Left hindlimb (tissue), 1 donor: ENCODE measurements around the gene NCKAP5.
A peak's percentile ranks its signal among the peaks of the same experiment; 100 is the strongest.

Experiments
- DNase-seq: peaks from one replicate; pipeline ENCODE4 v3.0.0-alpha.2; 2018

The NCKAP5 gene

DNA sequence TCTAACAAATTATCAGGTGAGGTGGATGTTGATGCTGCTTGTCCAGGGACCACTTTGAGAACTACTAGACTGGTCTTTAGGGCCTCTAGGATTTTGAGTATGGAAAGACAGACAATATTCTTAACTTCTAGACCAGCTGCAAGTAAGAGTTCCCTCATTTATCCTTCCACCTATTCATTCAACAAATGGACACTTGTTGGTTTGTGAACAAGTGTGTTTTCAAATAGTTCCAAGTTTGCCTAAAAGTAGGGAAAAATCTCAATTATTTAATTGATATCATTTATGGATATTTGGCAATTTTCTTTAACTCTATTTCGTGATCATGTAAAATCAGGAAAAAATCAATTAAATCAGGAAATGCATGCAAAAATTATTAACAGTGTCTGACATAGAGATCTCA, 245.4 kb downstream of the NCKAP5 start:
- DNase-seq = no peak

GRCh38 chr2:133317178-133317577, 251.1 kb downstream of the NCKAP5 start:
- DNase-seq = no peak

DNA sequence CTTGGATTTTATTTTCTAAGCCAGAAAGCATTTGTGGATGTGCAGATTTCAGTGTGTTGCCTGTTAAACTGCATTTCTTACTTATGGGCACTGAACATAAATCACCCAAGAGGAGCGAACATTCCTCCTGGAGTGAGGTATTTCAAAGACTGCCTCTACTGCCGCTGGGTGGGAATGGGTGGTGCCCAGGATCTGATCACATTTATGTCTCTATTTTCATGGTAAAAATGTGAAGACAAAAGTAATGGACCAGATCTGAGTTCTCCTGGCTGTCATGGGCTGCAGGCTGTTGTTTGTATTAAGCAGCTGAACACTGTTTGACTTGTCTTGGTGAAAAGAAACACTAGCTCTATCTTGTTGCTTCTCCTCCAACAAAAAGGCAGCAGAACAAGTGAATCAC, 251.7 kb downstream of the NCKAP5 start:
- no peak for DNase-seq

- DNase-seq = no peak
Observed at GRCh38 chr2:133315280-133315679, 253.0 kb downstream of the NCKAP5 start.

GRCh38 chr2:133314795-133315194, 253.5 kb downstream of the NCKAP5 start:
- DNase-seq = no peak

DNA sequence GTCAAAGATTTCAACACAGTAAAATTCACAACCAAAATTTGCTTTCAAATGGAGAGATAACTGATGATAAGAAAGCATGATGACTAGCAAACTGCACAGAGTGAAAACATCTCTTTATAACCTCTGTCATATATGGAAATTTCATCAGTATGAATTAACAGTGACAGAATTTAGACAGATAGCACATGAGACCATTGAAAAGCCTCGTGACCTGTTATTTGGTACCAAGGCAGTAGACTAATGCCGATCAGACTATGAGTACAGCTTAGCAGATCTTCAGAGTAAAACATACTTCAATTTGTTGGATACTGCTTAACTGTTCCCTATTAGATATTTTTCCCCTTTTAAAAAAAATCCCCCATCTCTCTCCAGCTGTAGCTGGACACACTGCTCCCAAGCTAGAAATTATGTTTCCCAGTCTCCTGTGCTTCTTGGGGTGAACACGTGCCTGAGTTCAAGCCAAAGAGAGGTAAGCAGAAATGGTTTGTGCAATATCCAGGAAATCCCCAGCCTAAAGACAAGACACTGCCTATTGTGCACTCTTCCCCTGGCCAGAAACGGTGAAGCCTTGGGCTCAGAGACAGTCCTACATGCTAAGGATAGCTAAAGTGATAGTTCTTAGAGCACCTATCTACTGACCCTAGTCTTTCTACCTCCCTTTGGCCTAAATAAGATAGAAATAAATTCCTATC, 256.1 kb downstream of the NCKAP5 start:
- DNase-seq = no peak

GRCh38 chr2:133306236-133306635, 262.0 kb downstream of the NCKAP5 start:
- no peak for DNase-seq

DNA sequence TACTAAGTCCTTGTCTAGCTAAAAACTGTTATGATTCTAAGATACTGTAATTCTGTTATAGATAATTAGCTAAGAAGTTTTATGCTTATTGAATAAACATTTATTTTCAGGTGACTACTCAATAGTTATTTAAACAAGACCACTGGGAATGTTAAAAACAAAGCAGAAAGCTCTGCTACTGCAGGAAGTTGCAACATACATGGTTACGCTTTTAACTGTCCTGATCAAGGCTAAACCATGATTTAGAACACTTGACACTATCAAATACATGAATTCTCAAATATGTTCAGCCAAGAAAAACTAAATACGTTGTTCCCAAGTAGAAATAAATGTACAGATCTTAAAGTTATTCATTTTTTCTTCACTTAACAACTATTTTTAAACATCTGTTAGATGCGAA, 263.9 kb downstream of the NCKAP5 start:
- no peak for DNase-seq

- no peak for DNase-seq
Observed at GRCh38 chr2:133303150-133303549, 265.1 kb downstream of the NCKAP5 start.

DNA sequence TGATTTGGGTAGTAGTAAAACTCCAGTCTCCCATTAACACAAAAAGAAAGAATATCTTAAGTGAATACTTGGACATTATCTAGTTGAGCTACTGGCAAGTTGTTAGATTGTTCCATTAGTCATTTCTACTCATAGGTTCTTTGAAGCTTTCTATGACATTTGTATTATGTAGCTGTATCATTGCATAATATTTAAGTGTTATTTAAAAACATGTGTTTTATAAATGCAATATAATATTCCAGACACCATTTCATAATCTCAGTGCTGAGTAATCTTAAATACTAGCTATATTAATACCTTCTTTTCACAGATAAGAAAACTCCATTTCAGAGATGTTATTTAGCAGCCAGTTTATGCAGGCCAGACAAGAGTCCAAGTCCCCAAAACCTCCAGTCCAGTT, 271.9 kb downstream of the NCKAP5 start:
- no peak for DNase-seq

- no peak for DNase-seq
Observed at GRCh38 chr2:133293544-133294353, 274.5 kb downstream of the NCKAP5 start.

GRCh38 chr2:133292259-133292658, 276.0 kb downstream of the NCKAP5 start:
- DNase-seq = no peak

DNA sequence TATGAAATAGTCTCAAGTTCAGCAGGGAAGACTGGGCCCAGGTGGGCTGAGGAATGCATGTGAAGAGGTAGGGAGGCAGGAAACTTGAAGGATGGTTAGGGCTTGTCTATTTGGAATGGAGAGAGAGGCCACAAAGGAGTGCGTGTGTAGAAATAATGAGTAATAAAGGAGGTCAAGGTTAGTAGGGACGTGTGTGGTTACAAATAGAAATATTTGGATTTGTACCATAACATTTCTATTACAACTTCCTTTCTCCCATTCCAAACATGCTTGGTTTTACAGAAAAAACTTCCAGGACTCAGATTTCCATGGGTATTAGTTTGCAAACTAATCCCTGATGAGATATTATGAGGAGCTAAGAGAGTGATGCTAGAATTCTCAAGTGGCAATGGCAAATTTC, 280.6 kb downstream of the NCKAP5 start:
- DNase-seq = no peak

- no peak for DNase-seq
Observed at GRCh38 chr2:133286326-133286922, 281.8 kb downstream of the NCKAP5 start.

DNA sequence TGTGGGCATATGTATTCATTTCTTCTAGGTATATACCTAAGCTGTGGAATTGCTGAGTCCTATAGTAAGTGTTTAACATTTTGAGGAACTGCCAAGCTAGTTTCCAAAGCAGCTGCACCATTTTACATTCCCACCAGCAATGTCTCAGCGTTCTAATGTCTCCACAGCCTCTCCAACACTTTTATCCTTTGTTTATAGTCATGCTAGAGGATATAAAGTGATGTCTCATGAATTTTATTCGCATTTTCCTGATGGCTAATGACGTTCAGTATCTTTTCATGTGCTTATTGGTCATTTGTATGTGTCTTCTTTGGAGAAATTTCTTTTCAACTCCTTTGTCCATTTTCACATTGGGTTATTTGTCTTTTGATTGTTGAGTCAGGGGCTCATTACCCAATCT, 295.2 kb downstream of the NCKAP5 start:
- DNase-seq = no peak

DNA sequence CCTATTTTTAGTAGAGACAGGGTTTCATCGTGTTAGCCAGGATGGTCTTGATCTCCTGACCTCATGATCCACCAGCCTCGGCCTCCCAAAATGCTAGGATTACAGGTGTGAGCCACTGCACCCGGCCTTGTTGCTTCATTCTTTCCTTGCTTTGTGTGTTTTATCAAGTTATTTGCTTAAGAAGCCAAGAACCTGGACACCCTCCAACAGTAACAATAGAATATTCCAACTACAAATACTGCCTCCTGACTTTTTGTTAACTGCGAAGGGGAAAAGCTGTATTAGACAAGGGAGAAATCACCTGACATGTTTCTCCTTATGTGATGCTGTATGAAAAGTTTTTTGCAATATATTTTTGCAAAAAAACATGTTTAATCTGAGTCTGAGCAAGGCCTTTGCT, 297.2 kb downstream of the NCKAP5 start:
- DNase-seq = no peak

GRCh38 chr2:133270550-133270949, 297.7 kb downstream of the NCKAP5 start:
- no peak for DNase-seq

DNA sequence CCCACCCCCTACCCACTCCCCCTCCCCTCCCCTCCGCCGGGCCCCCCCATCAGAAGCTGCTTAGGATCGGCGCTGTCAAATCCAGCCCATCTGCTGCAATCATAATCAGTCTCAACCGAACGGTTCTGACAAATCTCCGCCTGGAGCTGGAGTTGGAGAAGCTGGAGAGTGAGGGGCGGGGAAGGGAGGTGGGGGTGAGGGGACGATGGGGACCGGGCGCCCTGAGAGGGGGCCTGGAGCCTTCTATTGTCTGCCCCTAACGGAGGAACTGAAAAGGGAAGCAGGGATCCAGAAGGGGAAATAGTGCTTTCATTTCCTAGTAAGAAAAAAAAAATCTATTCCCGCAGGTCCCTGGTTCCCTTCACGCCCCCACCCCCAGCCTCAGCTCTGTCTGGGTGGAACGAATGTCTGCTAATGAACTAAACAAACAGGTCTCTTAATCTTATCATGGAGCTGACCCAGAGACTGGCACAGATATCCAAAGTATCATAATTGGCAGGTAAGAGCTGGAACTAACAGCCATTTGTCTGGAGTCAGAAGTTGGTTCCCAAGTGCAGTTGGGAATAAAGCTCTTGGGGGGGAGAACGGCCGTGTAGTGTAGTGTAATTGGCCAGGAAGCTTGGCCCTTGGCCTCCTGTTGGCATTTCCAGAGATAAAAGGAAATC, 301.2 kb downstream of the NCKAP5 start:
- DNase-seq = no peak

- peak; percentile 37 for DNase-seq
Observed at GRCh38 chr2:133266041-133266925, 302.0 kb downstream of the NCKAP5 start.

DNA sequence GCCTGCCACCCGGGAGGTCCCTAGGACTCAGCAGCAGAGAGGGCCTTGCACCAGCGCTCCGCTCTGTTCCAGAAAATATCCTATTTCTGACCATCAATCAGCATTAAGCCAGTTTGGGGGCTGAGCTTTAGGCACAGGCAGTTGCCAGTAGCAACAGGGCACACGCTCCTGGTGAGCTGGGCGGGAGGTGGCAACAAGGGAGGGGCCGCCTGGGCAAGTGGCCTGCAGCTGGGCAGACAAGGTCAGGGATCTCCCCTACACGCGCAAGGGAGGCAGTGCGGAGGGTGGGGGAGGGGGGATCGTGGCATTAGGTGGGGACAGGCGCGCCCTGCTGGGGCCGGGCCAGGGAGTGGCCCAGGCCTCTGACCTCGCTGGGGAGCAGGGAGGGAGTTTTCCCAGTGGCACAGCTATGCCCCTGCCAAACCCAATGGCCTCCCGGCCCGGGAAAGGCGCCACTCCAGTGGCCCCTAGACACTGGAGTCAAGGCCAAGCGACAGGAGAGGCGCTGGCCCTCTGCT, 302.8 kb downstream of the NCKAP5 start:
- peak; percentile 55 for DNase-seq

DNA sequence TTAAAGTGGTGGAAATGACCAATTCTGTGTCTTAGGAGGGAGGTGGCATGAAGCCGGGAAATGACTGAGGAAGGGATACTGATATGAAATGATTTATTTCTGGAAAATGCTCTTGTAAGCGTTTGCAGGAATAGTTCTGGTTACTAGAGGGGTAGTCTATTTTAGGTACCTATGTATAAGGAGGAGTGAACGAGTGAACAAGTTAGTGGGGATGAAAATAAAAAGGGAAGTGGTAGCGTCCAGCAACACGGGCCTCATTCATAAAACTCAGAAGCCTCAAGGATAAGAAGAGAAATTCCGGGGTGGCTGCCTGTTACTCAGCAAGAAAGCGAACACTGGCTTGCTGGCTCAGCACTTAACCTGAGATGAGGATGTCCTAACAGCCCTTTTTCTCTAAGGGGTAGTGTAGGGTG, 303.3 kb downstream of the NCKAP5 start:
- no peak for DNase-seq

DNA sequence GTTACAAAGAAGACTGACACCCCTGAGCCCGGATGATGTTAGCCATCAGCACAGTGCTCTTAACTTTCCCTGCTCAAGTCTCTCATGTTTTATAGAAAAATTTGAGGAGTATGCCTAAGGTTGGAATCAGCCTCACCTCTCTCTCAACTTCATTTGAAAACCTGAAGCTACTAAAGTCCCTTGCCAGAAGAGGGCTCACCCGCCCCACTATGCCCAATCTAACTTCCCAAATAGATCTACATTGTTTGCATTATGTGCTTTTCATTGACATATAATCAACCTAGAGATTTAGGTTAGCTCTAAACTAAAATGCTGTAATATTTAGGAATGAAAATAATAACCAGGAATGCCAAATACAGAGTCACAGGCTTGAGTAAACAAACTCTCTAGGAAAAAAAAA, 305.4 kb downstream of the NCKAP5 start:
- no peak for DNase-seq
